Loucy (cell line): ENCODE measurements around the gene ATP10B.

Experiments used
- H2AFZ ChIP-seq: fragments of 200-600 bp; sonication (generic); 2 replicates; pipeline ENCODE4 v1.6.0; 2016; ENCODE audit warnings: antibody characterized with exemption, mild to moderate bottlenecking, low read length, moderate library complexity
- H3F3A ChIP-seq: fragments of 200-600 bp; 2 replicates; pipeline ENCODE4 v1.6.0; 2016; ENCODE audit warnings: antibody characterized with exemption, low read depth, mild to moderate bottlenecking
- H3K27me3 ChIP-seq: fragments of 200-600 bp; sonication (generic); 2 replicates; pipeline ENCODE4 v1.6.1; 2014; ENCODE audit warnings: low read length, mild to moderate bottlenecking; ENCODE audit not compliant: insufficient read depth, poor library complexity, severe bottlenecking
- H3K36me3 ChIP-seq: fragments of 200-600 bp; sonication (generic); 2 replicates; pipeline ENCODE4 v1.6.1; 2016; ENCODE audit warnings: low read length; ENCODE audit not compliant: insufficient read depth
- H3K4me1 ChIP-seq: fragments of 200-600 bp; sonication (generic); 2 replicates; pipeline ENCODE4 v1.5.1; 2014; ENCODE audit warnings: low read length, mild to moderate bottlenecking; ENCODE audit not compliant: insufficient read depth, poor library complexity, severe bottlenecking
- H3K4me2 ChIP-seq: fragments of 200-600 bp; sonication (generic); 2 replicates; pipeline ENCODE4 v1.6.0; 2014; ENCODE audit warnings: antibody characterized with exemption, low read length, low read depth, mild to moderate bottlenecking; ENCODE audit not compliant: poor library complexity, severe bottlenecking
- H3K4me3 ChIP-seq: fragments of 200-600 bp; sonication (generic); 2 replicates; pipeline ENCODE4 v1.5.1; 2014; ENCODE audit warnings: low read length, mild to moderate bottlenecking, mixed read lengths; ENCODE audit not compliant: poor library complexity, severe bottlenecking
- H3K79me2 ChIP-seq: fragments of 200-600 bp; sonication (generic); 2 replicates; pipeline ENCODE4 v1.6.1; 2014; ENCODE audit warnings: low read length; ENCODE audit not compliant: insufficient read depth
- H3K9ac ChIP-seq: fragments of 200-600 bp; sonication (generic); 2 replicates; pipeline ENCODE4 v1.6.0; 2014; ENCODE audit warnings: mild to moderate bottlenecking, low read depth, low read length, moderate library complexity; ENCODE audit not compliant: poor library complexity, severe bottlenecking
- H3K9me2 ChIP-seq: fragments of 200-600 bp; sonication (generic); replicated peaks from 2 replicates; pipeline ENCODE4 v1.6.1; 2016; ENCODE audit warnings: low read depth, low read length, mixed read lengths
- H3K9me3 ChIP-seq: fragments of 200-600 bp; sonication (generic); 2 replicates; pipeline ENCODE4 v1.6.1; 2014; ENCODE audit warnings: mild to moderate bottlenecking, antibody characterized with exemption, low read length, low read depth; ENCODE audit not compliant: insufficient read depth
- H4K20me1 ChIP-seq: fragments of 200-600 bp; sonication (generic); 2 replicates; pipeline ENCODE4 v1.6.0; 2014; ENCODE audit warnings: antibody characterized with exemption, low read length, mild to moderate bottlenecking; ENCODE audit not compliant: insufficient read depth, poor library complexity, severe bottlenecking
- CTCF ChIP-seq: fragments of 200-600 bp; sonication (generic); conservative IDR thresholded peaks from 2 replicates; pipeline ENCODE4 v1.5.1; 2014; ENCODE audit warnings: mild to moderate bottlenecking, antibody characterized with exemption, low read length
- EZH2phosphoT487 ChIP-seq: fragments of 200-600 bp; IDR thresholded peaks from 2 replicates; pipeline ENCODE4 v1.6.1; 2018; ENCODE audit warnings: antibody characterized with exemption, mild to moderate bottlenecking, moderate library complexity, borderline replicate concordance

Gene ATP10B

GRCh38 chr5:160542840-160543239 is 309.2 kb downstream of the ATP10B start:
- H3K9me3 ChIP-seq: no peaks in the 10 kb centered on the region
- TF ChIP-seq CTCF (no peak), EZH2phosphoT487 (no peak)
- no peak overlapping the region for H3K4me2 ChIP-seq
- no peaks in the 10 kb centered on the region for H3K27me3 ChIP-seq
- H3K9me2 ChIP-seq: no peaks in the 10 kb centered on the region
- no peaks in the 10 kb centered on the region for H4K20me1 ChIP-seq
- no peaks in the 10 kb centered on the region for H3K79me2 ChIP-seq
- no peak overlapping the region for H3K9ac ChIP-seq
- no peak overlapping the region for H2AFZ ChIP-seq
- no peaks in the 10 kb centered on the region for H3K36me3 ChIP-seq
- H3F3A ChIP-seq: no peaks in the 10 kb centered on the region
- H3K4me3 ChIP-seq: no peak overlapping the region
- no peaks in the 10 kb centered on the region for H3K4me1 ChIP-seq

- Histone ChIP-seq H3K27me3 (no peaks in the 10 kb centered on the region), H3K4me3 (no peak overlapping the region), H3K9me2 (no peaks in the 10 kb centered on the region), H3K4me2 (no peak overlapping the region), H3K4me1 (no peaks in the 10 kb centered on the region), H3K36me3 (no peaks in the 10 kb centered on the region), H3K9me3 (no peaks in the 10 kb centered on the region), H3K79me2 (no peaks in the 10 kb centered on the region), H3K9ac (no peak overlapping the region), H4K20me1 (no peaks in the 10 kb centered on the region), H2AFZ (no peak overlapping the region), H3F3A (no peaks in the 10 kb centered on the region)
- TF ChIP-seq CTCF (no peak), EZH2phosphoT487 (no peak)
Observed at GRCh38 chr5:160542281-160542680, 309.7 kb downstream of the ATP10B start.

DNA sequence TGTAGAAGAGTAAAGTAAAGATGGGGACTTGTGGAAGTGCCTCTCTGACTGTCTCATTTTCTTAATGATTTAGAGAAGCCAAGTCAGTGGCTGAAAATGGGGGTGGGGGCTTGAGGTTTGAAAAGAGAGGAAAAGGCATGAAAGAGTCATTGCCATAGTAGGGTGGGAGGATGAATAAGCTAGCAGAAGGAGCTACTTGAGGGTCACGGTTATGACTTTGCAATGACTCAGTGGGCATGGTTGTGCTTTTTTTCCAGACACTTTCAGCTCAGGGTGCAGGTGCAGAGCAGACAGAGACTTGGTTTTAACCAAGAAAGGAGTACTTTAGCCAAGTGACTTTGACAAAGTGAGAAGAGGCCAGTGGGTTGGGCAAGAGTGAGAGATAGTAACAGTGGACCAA is 312.6 kb downstream of the ATP10B start:
- Histone ChIP-seq H3K9ac (no peak overlapping the region), H3K27me3 (no peaks in the 10 kb centered on the region), H3K36me3 (no peaks in the 10 kb centered on the region), H3K4me3 (no peak overlapping the region), H4K20me1 (no peaks in the 10 kb centered on the region), H2AFZ (no peak overlapping the region), H3K9me3 (no peaks in the 10 kb centered on the region), H3K4me2 (no peak overlapping the region), H3K9me2 (no peaks in the 10 kb centered on the region), H3F3A (no peaks in the 10 kb centered on the region), H3K4me1 (no peaks in the 10 kb centered on the region), H3K79me2 (no peaks in the 10 kb centered on the region)
- TF ChIP-seq EZH2phosphoT487 (no peak), CTCF (no peak)
